HG03108 (cell line): ENCODE data around the gene RALY.

Experiments
- ATAC-seq: cut with Tn5 transposase; IDR thresholded peaks from one replicate; pipeline ENCODE4 v1.9.1; 2021; ENCODE audit warnings: moderate library complexity; ENCODE audit not compliant: unreplicated experiment

RALY gene

GRCh38 chr20:34075647-34076046 lies 81.9 kb downstream of the RALY start:
- no peak for ATAC-seq

DNA sequence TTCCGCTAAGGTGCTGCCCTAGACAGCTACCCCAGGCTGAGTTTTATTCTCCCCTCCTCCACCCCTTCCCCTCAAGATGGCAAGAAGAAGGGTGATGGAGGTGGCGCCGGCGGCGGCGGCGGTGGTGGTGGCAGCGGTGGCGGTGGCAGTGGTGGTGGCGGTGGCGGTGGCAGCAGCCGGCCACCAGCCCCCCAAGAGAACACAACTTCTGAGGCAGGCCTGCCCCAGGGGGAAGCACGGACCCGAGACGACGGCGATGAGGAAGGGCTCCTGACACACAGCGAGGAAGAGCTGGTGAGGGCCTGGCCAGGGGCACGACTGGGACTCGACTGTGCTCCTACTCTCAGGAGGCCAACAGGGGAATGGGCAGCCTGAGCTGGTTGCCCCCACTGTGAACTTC lies 83.2 kb downstream of the RALY start:
- no peak for ATAC-seq

- no peak for ATAC-seq
Observed at GRCh38 chr20:34078540-34078939, 84.8 kb downstream of the RALY start.

GRCh38 chr20:34079818-34080217 lies 86.1 kb downstream of the RALY start:
- ATAC-seq, result no peak

- ATAC-seq, result no peak
Observed at GRCh38 chr20:34082232-34082887, 88.6 kb downstream of the RALY start.

DNA sequence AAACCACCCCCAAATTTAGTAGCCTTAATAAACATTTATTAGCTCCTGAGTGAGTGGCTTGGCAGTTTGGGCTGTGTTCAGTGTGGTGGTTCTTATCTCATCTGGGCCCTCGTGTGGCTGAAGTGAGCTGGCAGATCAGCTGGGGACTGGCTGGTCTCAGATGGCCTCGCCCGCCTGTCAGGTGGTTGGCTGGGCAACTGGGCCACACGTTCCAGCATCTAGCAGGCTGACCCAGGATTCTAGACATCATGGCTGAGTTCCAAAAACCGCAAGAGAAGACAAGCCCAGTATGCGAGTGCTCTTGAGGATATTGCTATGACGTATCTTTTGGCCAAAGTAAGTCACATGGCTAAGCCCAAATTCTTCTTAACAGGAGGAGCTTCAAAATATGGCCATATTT lies 89.4 kb downstream of the RALY start:
- ATAC-seq, result no peak

GRCh38 chr20:34083781-34084180 lies 90.1 kb downstream of the RALY start:
- ATAC-seq, result no peak

- no peak for ATAC-seq
Observed at GRCh38 chr20:34084227-34084923, 90.7 kb downstream of the RALY start.

GRCh38 chr20:34085544-34086040 lies 91.9 kb downstream of the RALY start:
- no peak for ATAC-seq

DNA sequence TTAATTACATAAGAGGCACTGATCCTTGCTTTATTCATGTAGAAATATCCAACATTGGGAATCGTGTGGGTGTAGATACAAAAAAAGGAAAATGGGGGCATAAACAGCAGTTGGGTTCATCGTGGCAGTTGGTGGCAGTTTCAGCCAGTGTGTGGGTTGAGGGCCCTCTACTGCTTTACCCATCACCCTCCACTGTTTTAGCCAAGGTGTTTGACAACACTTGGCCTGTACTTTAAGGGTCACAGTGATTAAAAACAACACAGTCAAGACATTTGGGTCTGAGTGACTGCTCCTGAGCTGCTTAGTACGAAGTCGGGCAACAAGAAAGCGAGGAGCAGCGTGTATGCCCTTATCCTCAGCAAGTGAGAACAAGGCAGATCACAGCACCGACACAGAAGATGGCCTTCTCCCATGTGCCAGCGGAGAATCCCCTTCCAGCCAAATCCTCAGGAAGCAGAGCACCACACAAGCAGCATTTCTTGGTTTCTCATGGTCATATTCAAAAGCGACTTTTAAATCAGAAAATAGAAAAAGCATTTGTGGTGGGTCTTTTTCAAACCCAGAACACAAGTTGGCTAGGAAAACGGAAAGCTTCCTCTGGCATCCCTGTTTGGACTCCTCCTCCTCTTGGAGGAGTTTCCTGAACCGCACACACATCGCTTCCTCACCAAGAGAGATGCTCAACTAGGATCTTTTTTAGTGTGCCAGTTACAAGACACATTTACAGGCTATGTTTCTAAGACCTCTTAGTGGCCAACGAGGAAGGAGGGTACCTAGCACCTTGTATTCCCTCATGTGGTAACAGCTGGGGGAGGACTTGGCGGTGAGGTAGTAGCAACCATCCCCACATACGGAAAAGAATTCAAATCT lies 94.8 kb downstream of the RALY start:
- no peak for ATAC-seq

DNA sequence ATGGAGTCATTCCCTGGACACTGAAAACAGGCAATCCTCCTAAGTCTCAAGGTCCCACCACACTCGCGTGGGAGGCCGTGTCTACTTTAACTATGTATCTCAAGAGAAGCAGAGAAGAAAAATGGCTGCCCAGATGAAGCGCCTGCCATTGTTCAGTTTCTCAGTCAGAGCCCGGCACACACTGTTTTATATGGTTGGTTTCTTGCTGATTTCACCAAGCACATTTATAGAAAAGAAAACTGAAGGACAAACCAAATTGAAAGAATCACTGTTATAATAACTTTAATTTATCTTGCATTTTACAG lies 95.4 kb downstream of the RALY start:
- no peak for ATAC-seq

DNA sequence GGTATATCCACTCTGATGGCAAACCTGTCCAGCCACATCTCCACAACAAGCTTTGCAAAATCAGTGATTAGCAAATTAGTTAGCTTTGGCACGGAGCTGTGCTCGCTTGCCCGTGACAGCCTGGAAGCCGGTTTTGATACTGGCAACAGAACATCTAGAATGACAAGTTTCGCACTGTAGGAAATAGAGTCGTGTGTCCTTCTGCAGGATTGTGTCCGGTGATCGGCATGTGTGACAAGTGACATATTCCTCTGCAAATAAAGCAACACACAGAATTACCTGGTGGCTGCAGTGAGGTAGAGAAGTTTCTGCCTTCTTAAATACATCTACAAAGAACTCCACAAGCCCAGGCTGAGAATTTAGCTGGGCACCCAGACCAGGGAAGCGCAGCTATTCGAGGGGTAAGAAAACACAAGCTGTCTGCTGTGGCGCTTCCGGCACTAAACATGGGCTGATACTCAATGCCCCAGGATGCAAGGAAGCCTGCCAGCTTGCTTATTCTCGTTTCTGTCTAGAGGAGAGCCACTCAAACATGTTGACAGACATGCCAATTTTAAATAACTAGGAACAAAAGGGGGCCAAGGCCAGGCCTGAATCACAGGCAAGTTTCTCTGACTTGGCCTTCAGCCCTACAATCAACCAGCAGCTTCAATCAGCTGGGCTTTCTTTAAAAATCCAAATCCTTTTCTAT lies 96.1 kb downstream of the RALY start:
- ATAC-seq, result no peak

GRCh38 chr20:34090645-34091044 lies 96.9 kb downstream of the RALY start:
- ATAC-seq, result no peak

- ATAC-seq, result no peak
Observed at GRCh38 chr20:34091637-34092200, 98.0 kb downstream of the RALY start.

DNA sequence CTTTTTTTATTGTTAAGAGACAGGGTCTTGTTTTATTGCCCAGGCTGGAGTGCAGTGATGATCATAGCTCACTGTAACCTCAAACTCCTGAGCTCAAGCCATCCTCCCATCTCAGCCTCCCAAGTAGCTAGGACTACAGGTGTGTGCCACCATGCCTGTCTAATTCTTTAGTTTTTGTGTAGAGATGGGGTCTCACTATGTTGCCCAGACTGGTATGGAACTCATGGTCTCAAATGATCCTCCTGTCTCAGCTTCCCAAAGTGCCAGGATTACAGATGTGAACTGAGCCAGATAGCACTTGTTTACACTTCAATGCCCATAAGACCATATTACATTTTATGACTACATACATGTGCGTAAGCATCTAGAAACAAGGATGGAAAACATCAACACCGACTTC lies 100.2 kb downstream of the RALY start:
- no peak for ATAC-seq

GRCh38 chr20:34095825-34096224 lies 102.1 kb downstream of the RALY start:
- no peak for ATAC-seq

- no peak for ATAC-seq
Observed at GRCh38 chr20:34096699-34097444, 103.2 kb downstream of the RALY start.

GRCh38 chr20:34098570-34098969 lies 104.9 kb downstream of the RALY start:
- ATAC-seq, result no peak

- no peak for ATAC-seq
Observed at GRCh38 chr20:34099675-34100074, 106.0 kb downstream of the RALY start.

DNA sequence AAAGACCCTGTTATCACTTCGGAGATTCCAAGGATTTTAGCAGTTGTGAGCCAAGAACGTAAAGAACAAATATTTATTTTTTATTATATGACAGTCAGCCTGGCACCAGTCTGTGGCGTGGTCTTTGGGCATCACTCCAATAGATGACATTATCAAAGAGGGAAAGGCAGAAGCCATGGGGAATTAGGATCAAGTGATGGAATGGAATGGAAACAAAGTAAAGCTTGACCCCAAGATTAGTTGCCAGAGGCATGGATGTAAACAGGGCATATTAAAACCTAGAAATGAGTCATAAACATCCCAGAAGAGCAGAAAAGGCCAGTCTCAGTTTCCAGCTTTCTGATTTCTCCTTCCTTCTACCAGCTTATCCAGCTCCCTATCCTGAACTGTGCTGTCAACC lies 106.9 kb downstream of the RALY start:
- ATAC-seq, result no peak
